Endothelial cell of umbilical vein (primary cell): Measurements from ENCODE around the gene EEF1AKMT3.

ENCODE experiments used
- CTCF ChIP-seq, 2 donors: IDR thresholded peaks; 1 replicate in 1 of 2; 2 replicates in 1 of 2; pipeline ENCODE4 v1.5.1; 2011; ENCODE audit warnings: low read length in 2 of 2, mild to moderate bottlenecking in 2 of 2, moderate library complexity in 2 of 2, control low read depth in 1 of 2, inconsistent platforms in 1 of 2, low read depth in 1 of 2; ENCODE audit not compliant: insufficient read depth in 1 of 2; ENCODE audit errors: extremely low read depth in 1 of 2
- EZH2 ChIP-seq: IDR thresholded peaks from 2 replicates; pipeline ENCODE4 v1.6.1; 2012; ENCODE audit warnings: borderline replicate concordance, low read depth, mild to moderate bottlenecking, moderate library complexity, low read length, inconsistent platforms; ENCODE audit not compliant: severe bottlenecking
- POLR2A ChIP-seq: IDR thresholded peaks from 2 replicates; pipeline ENCODE4 v1.6.1; 2012; ENCODE audit warnings: low read depth, mild to moderate bottlenecking, control low read depth, low read length
- POLR2AphosphoS5 ChIP-seq: IDR thresholded peaks from 2 replicates; pipeline ENCODE4 v1.6.1; 2012; ENCODE audit warnings: low read depth, mild to moderate bottlenecking, control low read depth, low read length, moderate library complexity; ENCODE audit not compliant: insufficient read depth

GRCh38 chr12:57825451-57825850 lies 53.0 kb downstream of the EEF1AKMT3 start:
- TF ChIP-seq POLR2A (no peak), CTCF (IDR thresholded peaks at IDR 0.05; ENCODE audit: extremely low read depth in 1 of 2, insufficient read depth in 1 of 2, low read depth in 1 of 2, low read length in 2 of 2) (no peak), EZH2 (no peak), POLR2AphosphoS5 (no peak)
